Activated CD4-positive, CD25-positive, alpha-beta regulatory T cell treated with anti-CD3 and anti-CD28 coated beads, Interleukin-2, amount 50 U/mL, for 16 hours (primary cell): ENCODE data around the gene SLC35A4.
"Not testable (repeated sequence)": the region's sequence is repeated elsewhere in the genome, so short reads cannot be mapped to it uniquely, and the experiment has no call there.

ENCODE experiments used
- DNase-seq: peaks from one replicate; pipeline ENCODE4 v3.0.0-alpha.2; 2020; ENCODE audit warnings: low read depth, low spot score

The SLC35A4 gene

GRCh38 chr5:140588311-140589070 lies 23.9 kb downstream of the SLC35A4 start:
- DNase-seq: no peak

DNA sequence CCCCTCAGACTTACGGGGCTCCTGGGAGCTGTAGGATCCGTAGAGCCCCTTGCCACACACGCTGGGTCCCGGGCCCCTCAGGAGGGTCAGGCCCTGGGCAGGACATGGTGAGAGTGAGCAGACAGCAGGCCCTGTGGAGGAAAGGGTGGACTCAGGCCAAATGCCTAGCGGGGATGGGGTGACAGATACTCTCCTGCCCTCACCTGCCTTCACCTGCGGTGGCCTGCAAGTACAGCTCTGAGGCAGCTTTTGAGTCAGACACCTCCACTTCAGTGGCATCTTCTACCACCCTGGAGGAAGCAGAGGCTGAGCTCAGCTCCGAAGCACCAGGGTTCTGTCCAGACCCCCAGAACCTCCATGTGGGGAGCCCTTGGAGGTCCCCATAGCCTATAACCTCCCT lies 26.2 kb downstream of the SLC35A4 start:
- DNase-seq: no peak

DNA sequence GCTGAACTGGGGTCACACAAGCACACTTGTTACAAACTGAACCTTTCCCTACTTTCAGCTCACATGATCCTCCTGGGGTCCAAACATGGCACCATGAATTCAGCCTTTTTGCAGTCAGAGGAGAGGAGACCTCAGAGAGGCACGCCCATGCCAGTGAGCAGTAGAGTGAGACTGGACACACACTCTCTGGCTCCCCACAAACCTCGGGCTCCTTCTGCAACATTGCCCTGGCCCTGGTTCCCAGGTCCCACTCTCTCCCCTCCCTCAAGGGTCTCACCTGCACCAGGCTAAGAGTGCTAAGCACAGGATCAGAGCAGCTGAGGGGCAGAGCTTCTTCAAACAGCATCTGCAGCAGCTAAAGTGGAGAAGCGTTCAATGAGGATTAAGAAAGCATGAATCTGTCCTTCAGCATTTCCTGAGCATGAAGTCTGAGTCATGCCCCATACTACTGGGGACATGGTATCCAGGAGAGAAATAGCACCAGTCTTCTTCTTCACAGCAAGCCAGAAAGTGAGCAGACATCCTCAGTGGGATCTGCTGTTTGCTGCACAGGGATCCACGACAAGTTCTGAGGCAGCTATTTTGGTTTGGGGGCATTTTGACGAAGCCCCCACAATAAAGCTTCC lies 27.2 kb downstream of the SLC35A4 start:
- DNase-seq: no peak

GRCh38 chr5:140593070-140593469 lies 28.4 kb downstream of the SLC35A4 start:
- DNase-seq: not testable (repeated sequence)

DNA sequence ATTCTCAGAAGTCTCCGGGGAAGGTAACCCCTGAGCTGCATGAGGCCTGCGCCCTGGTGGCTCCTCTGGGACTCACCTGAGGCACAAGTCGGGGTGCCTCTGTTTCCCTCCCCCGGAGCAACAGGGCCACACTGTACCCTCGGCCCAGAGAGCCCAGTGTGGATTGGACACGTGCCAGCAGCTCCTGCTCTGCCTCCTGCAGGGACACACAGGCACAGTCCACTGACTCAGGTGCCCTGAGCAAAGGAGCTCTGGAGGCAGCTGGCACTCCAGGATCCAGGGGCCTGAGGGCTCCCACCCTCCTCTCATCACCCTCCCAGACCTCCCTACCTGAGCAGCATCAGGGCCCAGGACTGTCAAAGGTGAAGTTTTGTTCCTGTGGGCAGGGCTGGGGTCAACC lies 29.5 kb downstream of the SLC35A4 start:
- DNase-seq: no peak

DNA sequence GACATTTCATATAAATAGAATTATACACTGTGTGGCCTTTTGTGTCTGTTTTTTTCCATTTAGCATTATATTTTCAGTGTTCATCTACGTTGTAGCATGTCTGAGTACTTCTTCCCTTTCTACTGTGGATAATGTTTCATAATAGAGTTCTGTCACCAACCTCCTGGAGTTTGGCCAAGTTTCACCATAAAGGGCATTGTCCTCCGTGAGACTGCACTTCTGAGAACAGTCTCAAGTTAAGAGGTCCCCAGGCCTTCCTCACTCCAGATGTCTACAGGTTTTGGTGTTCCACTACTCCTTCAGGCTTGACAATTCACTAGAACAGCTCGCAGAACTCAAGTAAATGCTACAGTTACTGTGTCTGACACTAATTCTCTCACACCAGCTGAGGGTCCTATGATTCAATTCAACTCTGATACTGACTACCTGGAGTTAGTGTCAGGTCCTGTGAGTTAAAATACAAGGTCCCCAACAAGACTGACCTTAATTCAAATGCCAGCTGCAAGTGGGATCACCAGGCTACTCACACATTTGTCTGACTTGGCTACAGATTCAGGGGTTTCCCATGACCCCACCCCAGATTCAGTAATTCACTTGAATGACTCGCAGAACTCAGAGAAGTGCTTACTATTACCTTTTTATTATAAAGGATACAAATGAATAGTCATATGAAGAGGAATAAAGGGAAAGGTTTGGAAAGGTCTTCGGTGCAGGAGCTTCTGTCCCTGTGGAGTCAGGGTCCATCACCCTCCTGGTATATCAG lies 31.1 kb downstream of the SLC35A4 start:
- DNase-seq: no peak

DNA sequence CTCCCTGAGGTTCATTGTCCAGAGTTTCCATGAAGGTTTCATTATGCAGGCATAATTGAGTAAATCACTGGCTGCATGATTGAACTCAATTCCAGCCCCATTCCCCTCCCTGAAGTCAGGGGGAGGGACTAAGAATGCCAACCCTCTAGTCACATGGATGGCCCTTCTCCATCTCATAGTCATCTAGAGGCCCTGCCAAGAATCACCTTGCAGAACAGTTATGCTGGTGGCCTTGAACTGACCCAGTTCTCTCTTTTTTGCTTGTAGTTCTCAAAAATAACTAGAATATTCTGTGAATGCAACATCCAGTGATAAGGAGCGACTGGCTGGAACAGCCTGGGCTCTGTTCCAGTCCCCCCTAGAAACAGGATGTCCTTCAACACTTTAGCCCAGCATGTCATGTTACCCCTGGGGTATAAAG lies 31.7 kb downstream of the SLC35A4 start:
- no peak for DNase-seq

GRCh38 chr5:140598836-140599235 lies 34.2 kb downstream of the SLC35A4 start:
- no peak for DNase-seq

DNA sequence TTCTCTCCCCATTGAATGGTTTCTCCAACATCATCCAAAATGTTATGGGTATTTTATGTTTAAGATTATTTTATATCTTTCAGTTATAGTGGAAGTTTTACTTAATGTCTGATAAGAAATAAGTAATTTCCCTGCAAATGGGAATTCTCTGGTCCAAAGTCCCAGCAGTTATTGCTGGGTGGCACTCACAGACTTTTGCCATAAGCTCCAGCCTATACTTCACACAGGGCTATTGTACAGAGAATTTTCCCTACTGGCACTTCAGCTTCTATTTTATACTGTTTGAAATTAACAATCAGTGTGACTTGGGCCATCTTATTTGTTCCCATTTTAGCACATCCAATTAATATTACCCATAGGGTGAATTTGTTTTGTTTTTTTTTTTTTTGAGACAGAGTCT lies 35.5 kb downstream of the SLC35A4 start:
- no peak for DNase-seq

DNA sequence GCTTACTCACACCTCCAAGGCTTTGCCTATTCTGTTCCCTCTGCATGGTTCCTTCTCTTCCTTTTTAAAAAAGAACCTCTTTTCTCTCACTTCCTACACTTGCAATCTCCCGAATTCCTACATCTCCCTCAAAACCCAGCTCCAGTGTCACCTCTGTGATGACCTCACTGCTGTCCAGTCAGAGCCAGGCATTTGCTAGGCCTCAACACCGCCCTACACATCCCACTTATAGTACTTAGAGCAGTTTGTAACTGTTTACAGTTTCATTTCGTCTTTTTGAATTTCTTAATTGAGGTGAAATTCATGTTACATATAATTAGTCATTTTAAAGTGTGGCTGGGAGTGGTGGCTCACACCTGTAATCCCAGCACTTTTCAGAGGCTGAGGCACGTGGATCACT lies 37.5 kb downstream of the SLC35A4 start:
- DNase-seq: no peak

GRCh38 chr5:140603446-140603698 lies 38.7 kb downstream of the SLC35A4 start:
- not testable (repeated sequence) for DNase-seq

DNA sequence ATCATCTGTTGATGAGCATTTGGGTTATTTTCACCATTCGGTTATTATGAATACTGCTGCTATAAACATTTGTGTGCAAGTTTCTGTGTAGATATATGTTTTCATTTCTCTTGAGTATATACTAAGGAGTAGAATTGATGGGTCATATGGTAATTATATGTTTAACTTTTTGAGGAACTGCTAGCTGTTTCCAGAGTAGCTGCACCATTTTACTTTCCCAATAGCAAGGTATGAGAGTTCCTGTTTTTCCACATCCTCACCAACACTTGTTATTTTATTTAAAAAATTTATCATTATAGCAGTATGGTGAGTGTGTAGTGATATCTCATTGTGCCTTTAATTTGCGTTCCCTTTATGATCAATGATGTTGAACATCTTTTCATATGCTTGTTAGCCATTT lies 39.1 kb downstream of the SLC35A4 start:
- DNase-seq: no peak

DNA sequence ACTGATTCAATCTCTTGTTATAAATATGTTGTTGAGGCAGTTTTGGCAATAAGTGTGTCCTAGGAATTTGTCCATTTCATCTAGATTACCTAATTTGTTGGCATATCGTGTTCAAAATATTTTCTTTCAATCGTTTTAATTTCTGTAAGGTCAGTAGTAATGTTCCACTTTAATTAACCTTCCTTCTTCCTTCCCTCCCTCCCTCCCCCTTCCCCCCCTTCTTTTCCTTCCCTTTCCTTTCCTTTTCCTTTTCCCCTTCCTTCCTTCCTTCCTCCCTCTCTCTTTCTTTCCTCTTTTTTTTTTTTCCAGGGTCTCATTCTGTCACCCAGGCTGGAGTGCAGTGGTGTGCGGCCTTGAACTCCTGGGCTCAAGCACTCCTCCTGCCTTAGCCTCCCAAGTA lies 41.3 kb downstream of the SLC35A4 start:
- no peak for DNase-seq

GRCh38 chr5:140607031-140607430 lies 42.4 kb downstream of the SLC35A4 start:
- DNase-seq: no peak

DNA sequence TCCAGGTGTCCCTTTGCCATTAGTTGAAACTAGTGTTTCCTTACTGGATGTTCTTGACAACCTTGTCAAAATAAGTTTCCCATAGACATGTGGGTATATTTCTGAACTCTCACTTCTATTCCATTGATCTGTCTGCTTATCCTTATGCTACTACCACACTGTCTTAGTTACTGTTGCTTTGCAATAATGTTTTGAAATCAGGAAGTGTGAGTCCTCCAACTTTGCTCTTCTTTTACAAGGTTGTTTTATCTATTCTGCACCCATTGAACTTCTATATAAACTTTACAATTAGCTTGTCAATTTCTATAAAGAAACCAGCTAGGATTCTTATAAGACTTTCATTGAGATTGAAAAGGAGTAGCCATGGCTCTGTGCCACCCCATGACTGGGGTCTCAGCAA lies 44.1 kb downstream of the SLC35A4 start:
- DNase-seq: no peak

GRCh38 chr5:140609126-140609525 lies 44.5 kb downstream of the SLC35A4 start:
- DNase-seq: no peak

GRCh38 chr5:140611020-140611521 lies 46.4 kb downstream of the SLC35A4 start:
- no peak for DNase-seq
